ENCODE results near the gene LIG3.
A peak's percentile ranks its signal among the peaks of the same experiment; 100 is the strongest.

Gene LIG3

GRCh38 chr17:35048685-35049379, 68.5 kb downstream of the LIG3 start:
- H3K36me3 Mint-ChIP-seq = peaks cover 6% of the 10 kb centered on the region
- H3K27ac Mint-ChIP-seq = peak overlapping the region; percentile 86
- H3K4me1 Mint-ChIP-seq = peaks cover 85% of the 10 kb centered on the region
- no peaks in the 10 kb centered on the region for H3K27me3 Mint-ChIP-seq
- H3K4me3 Mint-ChIP-seq = peak overlapping the region; percentile 70
- H3K9me3 Mint-ChIP-seq = peaks cover 9% of the 10 kb centered on the region

GRCh38 chr17:35050170-35050569, 69.9 kb downstream of the LIG3 start:
- Mint-ChIP-seq H3K4me3 (no peak overlapping the region), H3K36me3 (peaks cover 6% of the 10 kb centered on the region), H3K27ac (peak overlapping the region; percentile 38), H3K4me1 (peaks cover 83% of the 10 kb centered on the region), H3K9me3 (peaks cover 9% of the 10 kb centered on the region), H3K27me3 (no peaks in the 10 kb centered on the region)

DNA sequence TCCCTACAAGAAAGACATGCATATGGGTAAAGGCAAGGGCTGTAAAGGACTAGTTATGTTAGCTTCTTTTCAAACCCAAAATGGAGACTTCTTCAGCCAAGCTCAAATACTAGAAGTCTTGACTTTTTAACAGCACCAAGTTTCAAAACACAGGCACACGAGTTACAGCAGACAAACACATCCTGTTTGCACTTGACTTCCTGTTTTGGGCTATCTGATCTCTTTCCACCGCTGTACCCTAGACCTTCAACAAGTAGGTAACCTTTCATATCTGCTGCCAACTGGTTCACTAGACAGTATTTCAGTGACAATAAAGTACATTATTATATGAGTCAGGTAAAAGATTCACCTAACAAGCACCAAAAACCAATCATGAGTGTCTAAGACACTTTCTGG, 70.9 kb downstream of the LIG3 start:
- peak overlapping the region; percentile 92 for H3K27ac Mint-ChIP-seq
- peak overlapping the region; percentile 68 for H3K4me3 Mint-ChIP-seq
- peaks cover 7% of the 10 kb centered on the region for H3K36me3 Mint-ChIP-seq
- H3K9me3 Mint-ChIP-seq = peaks cover 9% of the 10 kb centered on the region
- H3K27me3 Mint-ChIP-seq = no peaks in the 10 kb centered on the region
- H3K4me1 Mint-ChIP-seq = peaks cover 81% of the 10 kb centered on the region

DNA sequence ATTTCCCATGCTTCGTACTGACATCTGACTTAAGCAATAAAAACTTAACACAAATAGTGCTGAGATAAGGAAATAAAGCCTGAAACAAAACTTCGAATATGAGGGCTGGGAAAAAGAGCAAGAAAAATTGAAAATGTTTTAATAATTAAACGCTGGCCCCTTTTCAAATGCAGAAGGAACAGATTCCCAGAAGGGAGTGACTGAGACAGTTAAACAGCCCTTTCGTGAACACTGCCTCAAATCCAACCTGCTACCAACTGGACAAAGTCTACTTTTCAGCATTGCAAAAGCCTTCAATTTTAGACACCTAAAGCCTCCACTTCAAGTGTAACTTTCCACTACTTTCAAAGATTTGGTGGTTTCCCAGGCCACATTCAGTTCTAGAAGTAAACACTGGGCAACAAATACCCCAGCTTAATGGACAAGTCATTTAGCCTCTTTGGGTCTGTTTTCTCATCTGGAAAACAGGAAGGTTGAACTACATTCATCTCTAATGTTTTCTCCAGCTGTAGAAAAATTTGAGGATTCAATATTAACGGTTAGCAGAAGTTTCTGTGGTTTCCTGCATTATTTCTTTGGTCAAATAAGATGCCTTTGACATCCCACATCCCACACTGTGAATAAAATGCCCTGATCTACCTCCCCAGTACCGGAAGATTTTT, 71.4 kb downstream of the LIG3 start:
- peaks cover 9% of the 10 kb centered on the region for H3K9me3 Mint-ChIP-seq
- no peaks in the 10 kb centered on the region for H3K27me3 Mint-ChIP-seq
- peaks cover 7% of the 10 kb centered on the region for H3K36me3 Mint-ChIP-seq
- peak overlapping the region; percentile 92 for H3K27ac Mint-ChIP-seq
- H3K4me3 Mint-ChIP-seq = peak overlapping the region; percentile 68
- H3K4me1 Mint-ChIP-seq = peaks cover 80% of the 10 kb centered on the region

GRCh38 chr17:35052241-35052610, 71.9 kb downstream of the LIG3 start:
- H3K9me3 Mint-ChIP-seq = peaks cover 9% of the 10 kb centered on the region
- H3K36me3 Mint-ChIP-seq = peaks cover 7% of the 10 kb centered on the region
- peak overlapping the region; percentile 68 for H3K4me3 Mint-ChIP-seq
- peak overlapping the region; percentile 92 for H3K27ac Mint-ChIP-seq
- H3K4me1 Mint-ChIP-seq = peaks cover 79% of the 10 kb centered on the region
- no peaks in the 10 kb centered on the region for H3K27me3 Mint-ChIP-seq

- Mint-ChIP-seq H3K4me1 (peaks cover 83% of the 10 kb centered on the region), H3K27ac (peak overlapping the region; percentile 92), H3K36me3 (peaks cover 11% of the 10 kb centered on the region), H3K4me3 (peak overlapping the region; percentile 68), H3K9me3 (peaks cover 9% of the 10 kb centered on the region), H3K27me3 (no peaks in the 10 kb centered on the region)
These were observed 72.5 kb downstream of the LIG3 start for GRCh38 chr17:35052780-35053179.

- Mint-ChIP-seq H3K36me3 (peaks cover 12% of the 10 kb centered on the region), H3K9me3 (peaks cover 9% of the 10 kb centered on the region), H3K27me3 (no peaks in the 10 kb centered on the region), H3K4me1 (peaks cover 88% of the 10 kb centered on the region), H3K27ac (peak overlapping the region; percentile 92), H3K4me3 (no peak overlapping the region)
These were observed 72.9 kb downstream of the LIG3 start for GRCh38 chr17:35053204-35053603.

DNA sequence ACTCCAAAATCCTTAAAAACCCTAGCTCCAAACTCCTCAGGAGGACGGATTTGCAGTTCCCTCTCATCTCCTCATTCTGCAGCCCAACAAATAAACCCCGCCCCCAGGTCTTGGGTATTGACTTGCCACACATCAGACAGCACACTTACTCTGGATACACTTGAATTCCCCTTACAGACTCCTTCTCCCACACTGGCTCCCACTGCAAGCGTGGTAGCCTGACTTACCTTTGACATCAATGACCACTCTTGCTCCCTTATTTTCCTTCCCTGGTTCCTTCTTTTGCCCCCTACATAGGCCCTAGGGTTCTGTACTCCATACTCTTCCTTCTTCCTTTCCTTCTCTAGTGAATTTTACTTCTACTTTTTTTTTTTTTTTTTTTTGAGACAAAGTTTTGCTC, 75.7 kb downstream of the LIG3 start:
- H3K27ac Mint-ChIP-seq = no peak overlapping the region
- peaks cover 81% of the 10 kb centered on the region for H3K4me1 Mint-ChIP-seq
- H3K27me3 Mint-ChIP-seq = no peaks in the 10 kb centered on the region
- no peak overlapping the region for H3K4me3 Mint-ChIP-seq
- H3K9me3 Mint-ChIP-seq = peaks cover 9% of the 10 kb centered on the region
- peaks cover 23% of the 10 kb centered on the region for H3K36me3 Mint-ChIP-seq

- Mint-ChIP-seq H3K4me3 (no peak overlapping the region), H3K9me3 (peaks cover 5% of the 10 kb centered on the region), H3K27me3 (no peaks in the 10 kb centered on the region), H3K27ac (peak overlapping the region; percentile 31), H3K4me1 (peaks cover 74% of the 10 kb centered on the region), H3K36me3 (peaks cover 21% of the 10 kb centered on the region)
These were observed 77.1 kb downstream of the LIG3 start for GRCh38 chr17:35057332-35057915.

All from activated naive CD4-positive, alpha-beta T cell treated with anti-CD3 and anti-CD28 coated beads, Interleukin-2, amount 50 U/mL, for 24 hours (primary cell).